Measurements from ENCODE around the gene TNNI3K. TPM values are rescaled to one million over a fixed set of nuclear protein-coding genes. Genes with fewer than 3 reads are reported as not detected.
A peak's percentile ranks its signal among the peaks of the same experiment; 100 is the strongest.

Gene TNNI3K
- polyA plus RNA-seq, 1 of the 3 experiments (the other 2 are of a cell fraction): 0.31 TPM

DNA sequence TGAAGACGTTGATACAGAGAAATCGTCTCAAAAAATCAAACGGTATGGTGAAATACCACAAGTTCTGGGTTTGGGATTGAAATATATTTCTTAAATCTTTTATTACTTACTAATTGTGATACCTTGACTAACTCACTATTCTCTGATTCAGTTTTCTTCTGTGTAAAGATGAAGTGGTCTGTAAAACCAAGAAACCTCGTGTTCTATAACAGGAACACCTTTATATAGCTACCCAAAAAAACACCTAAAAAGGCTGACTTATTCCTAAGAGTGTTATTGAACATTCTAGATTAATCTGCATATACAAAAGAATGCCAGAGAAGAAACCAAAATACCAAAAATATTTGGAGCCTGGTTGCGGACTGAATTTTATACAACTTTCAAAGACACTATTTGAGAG is 37.9 kb upstream of the TNNI3K start (continued):
- TF ChIP-seq, protein P1, sequence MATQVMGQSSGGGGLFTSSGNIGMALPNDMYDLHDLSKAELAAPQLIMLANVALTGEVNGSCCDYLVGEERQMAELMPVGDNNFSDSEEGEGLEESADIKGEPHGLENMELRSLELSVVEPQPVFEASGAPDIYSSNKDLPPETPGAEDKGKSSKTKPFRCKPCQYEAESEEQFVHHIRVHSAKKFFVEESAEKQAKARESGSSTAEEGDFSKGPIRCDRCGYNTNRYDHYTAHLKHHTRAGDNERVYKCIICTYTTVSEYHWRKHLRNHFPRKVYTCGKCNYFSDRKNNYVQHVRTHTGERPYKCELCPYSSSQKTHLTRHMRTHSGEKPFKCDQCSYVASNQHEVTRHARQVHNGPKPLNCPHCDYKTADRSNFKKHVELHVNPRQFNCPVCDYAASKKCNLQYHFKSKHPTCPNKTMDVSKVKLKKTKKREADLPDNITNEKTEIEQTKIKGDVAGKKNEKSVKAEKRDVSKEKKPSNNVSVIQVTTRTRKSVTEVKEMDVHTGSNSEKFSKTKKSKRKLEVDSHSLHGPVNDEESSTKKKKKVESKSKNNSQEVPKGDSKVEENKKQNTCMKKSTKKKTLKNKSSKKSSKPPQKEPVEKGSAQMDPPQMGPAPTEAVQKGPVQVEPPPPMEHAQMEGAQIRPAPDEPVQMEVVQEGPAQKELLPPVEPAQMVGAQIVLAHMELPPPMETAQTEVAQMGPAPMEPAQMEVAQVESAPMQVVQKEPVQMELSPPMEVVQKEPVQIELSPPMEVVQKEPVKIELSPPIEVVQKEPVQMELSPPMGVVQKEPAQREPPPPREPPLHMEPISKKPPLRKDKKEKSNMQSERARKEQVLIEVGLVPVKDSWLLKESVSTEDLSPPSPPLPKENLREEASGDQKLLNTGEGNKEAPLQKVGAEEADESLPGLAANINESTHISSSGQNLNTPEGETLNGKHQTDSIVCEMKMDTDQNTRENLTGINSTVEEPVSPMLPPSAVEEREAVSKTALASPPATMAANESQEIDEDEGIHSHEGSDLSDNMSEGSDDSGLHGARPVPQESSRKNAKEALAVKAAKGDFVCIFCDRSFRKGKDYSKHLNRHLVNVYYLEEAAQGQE (IDR thresholded peaks at IDR 0.05; ENCODE audit: low read depth, low read length): no peak
- TF ChIP-seq JUND (IDR thresholded peaks at IDR 0.05) (no peak), EZH2phosphoT487 (IDR thresholded peaks at IDR 0.05; ENCODE audit: borderline replicate concordance, low read depth) (no peak), NRF1 (IDR thresholded peaks at IDR 0.05; ENCODE audit: low read depth, low read length) (no peak), SMC3 (IDR thresholded peaks at IDR 0.05; ENCODE audit: low read depth, low read length) (no peak), MEF2A (IDR thresholded peaks at IDR 0.05; ENCODE audit: borderline replicate concordance, low read depth) (no peak), FOSL2 (IDR thresholded peaks at IDR 0.05; ENCODE audit: borderline replicate concordance, low read depth) (no peak)
- TF ChIP-seq, protein P2, sequence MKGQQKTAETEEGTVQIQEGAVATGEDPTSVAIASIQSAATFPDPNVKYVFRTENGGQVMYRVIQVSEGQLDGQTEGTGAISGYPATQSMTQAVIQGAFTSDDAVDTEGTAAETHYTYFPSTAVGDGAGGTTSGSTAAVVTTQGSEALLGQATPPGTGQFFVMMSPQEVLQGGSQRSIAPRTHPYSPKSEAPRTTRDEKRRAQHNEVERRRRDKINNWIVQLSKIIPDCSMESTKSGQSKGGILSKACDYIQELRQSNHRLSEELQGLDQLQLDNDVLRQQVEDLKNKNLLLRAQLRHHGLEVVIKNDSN (IDR thresholded peaks at IDR 0.05; ENCODE audit: borderline replicate concordance, low read depth): no peak

DNA sequence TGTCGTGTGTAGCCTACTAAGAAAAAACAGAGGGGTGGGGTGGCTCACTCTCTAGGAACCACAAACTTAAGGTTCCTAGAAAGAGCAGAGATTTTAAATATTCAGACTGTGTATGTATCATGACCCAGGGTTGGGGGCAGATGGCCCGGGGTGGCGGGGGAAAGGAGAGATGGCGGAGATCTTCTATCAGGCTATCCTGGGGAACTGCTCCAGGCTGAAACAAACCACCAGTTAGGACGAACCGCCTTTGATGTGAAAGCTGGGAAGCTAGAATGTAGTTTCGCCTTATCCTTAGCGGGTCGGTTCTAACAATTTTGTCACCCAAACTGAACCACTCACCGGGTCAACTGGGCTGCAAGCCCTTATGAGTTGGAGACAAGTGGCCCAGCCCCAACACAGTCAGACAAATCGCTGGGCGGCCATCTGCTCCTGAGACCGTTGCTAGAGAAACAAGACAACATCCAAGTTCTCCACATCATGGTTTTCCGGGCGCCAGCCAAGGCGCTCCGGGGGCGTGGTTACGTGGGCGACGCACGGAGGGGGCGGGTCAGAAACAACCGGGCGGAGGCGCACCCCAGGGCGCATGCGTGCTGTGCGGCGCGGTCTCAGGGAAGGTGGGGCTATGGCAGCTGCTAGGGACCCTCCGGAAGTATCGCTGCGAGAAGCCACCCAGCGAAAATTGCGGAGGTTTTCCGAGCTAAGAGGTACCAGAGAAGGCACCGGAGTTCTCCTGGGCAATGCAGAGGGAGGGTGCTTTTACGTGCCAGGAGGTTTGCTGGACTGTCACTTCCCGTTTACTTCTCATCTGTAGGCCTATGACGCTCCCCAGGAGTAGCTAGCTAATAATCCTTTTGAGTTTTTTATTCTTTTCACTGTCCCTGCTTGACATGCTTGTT is 37.3 kb upstream of the TNNI3K start, which contains the start of the genes FPGT and LRRIQ3:
TSS of gene FPGT (plus strand) at position 586 of the 896 bp plus-strand sequence. CDS start at position 623, 37 bp downstream.
TSS of gene LRRIQ3 (minus strand) at position 520 of the 896 bp plus-strand sequence. CDS start 14,492 bp downstream, outside the sequence.
- no peaks in the 10 kb centered on the region for H3K27me3 ChIP-seq (ENCODE audit: insufficient read depth)
- H2AFZ ChIP-seq (ENCODE audit: low read depth): peak within 1 kb of the TSS; percentile 93
- H3K79me2 ChIP-seq (ENCODE audit: insufficient read depth): peaks cover 7% of the 10 kb centered on the region; the same call in 1 of the 2 replicates
- CTCF ChIA-PET: interaction anchor here (1.2 to 1.8 kb wide), 2 partner anchors 194 to 491 kb away, joined by 3 to 4 read pairs; no protein-coding TSS in a partner anchor
- H3K9me2 ChIP-seq: no peaks in the 10 kb centered on the region
- H3K4me3 ChIP-seq (ENCODE audit: low read depth in 2 of 2, low read length in 1 of 2): peak within 1 kb of the TSS; percentile 81 to 85
- peaks cover 0 to 3% of the 10 kb centered on the region in 2 experiments; a peak in 1 of 4 replicates for H3K4me1 ChIP-seq (ENCODE audit: control insufficient read depth in 1 of 2, insufficient read depth in 2 of 2, low read depth in 1 of 2, low read length in 1 of 2)
- POLR2A ChIA-PET: no interaction called here
- no peaks in the 10 kb centered on the region for H3K9me3 ChIP-seq
- TF ChIP-seq FOXM1 (IDR thresholded peaks at IDR 0.05; ENCODE audit: low read depth): no peak
- peak; percentile 62; the same call in 1 of the 2 replicates for TF ChIP-seq TAF1 (IDR thresholded peaks at IDR 0.05; ENCODE audit: borderline replicate concordance, low read depth, low read length)
- TF ChIP-seq ELF1 (IDR thresholded peaks at IDR 0.05): peak; percentile 74
- TF ChIP-seq POLR2AphosphoS5 (IDR thresholded peaks at IDR 0.05; ENCODE audit: low read depth, low read length): peak; percentile 63
- no peak for TF ChIP-seq RFX5 (IDR thresholded peaks at IDR 0.05; ENCODE audit: low read length)
- TF ChIP-seq, protein P1 (IDR thresholded peaks at IDR 0.05; ENCODE audit: low read depth, low read length): no peak
- peak; percentile 80 for TF ChIP-seq NRF1 (IDR thresholded peaks at IDR 0.05; ENCODE audit: low read depth, low read length)
- TF ChIP-seq TCF12 (IDR thresholded peaks at IDR 0.05): 0 out of 2 replicates have a peak, but pooled peaks have one; percentile 16
- peak; percentile 27; the same call in 1 of the 2 replicates for TF ChIP-seq SIN3A (IDR thresholded peaks at IDR 0.05; ENCODE audit: borderline replicate concordance, low read depth, low read length)
- TF ChIP-seq SMC3 (IDR thresholded peaks at IDR 0.05; ENCODE audit: low read depth, low read length): no peak
- TF ChIP-seq, protein P3, sequence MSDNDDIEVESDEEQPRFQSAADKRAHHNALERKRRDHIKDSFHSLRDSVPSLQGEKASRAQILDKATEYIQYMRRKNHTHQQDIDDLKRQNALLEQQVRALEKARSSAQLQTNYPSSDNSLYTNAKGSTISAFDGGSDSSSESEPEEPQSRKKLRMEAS (IDR thresholded peaks at IDR 0.05; ENCODE audit: low read depth): 0 out of 2 replicates have a peak, but pooled peaks have one; percentile 19
- TF ChIP-seq FOXJ3 (CRISPR knock-in tag; IDR thresholded peaks at IDR 0.05): peak; percentile 46; the same call in 1 of the 2 replicates
- TF ChIP-seq YY1 (IDR thresholded peaks at IDR 0.05; ENCODE audit: low read depth): peak; percentile 71
- TF ChIP-seq MXI1 (IDR thresholded peaks at IDR 0.05; ENCODE audit: low read depth, low read length): peak; percentile 90
- TF ChIP-seq NFIC (IDR thresholded peaks at IDR 0.05; ENCODE audit: borderline replicate concordance): 0 out of 2 replicates have a peak, but pooled peaks have one; percentile 5
- DNase-seq: peak; percentile 95
- peak within 1 kb of the TSS; percentile 77 for H3K4me2 ChIP-seq
- no peaks in the 10 kb centered on the region for H4K20me1 ChIP-seq (ENCODE audit: insufficient read depth)
- peak within 1 kb of the TSS; percentile 82 for H3K9ac ChIP-seq
- WGBS (ENCODE audit: low lambda C conversion rate): 8% methylated on average over 14 of the region's 41 CpGs
- H3K27ac ChIP-seq (ENCODE audit: low read depth in 2 of 2, low read length in 1 of 2): peak within 1 kb of the TSS; percentile 79 to 95
- peaks cover 6% of the 10 kb centered on the region for H3F3A ChIP-seq (replicated peaks; ENCODE audit: insufficient read depth)
- H3K36me3 ChIP-seq (replicated peaks in 1 of 2; ENCODE audit: control insufficient read depth in 1 of 2, insufficient read depth in 2 of 2, low read length in 1 of 2): peaks cover 21 to 22% of the 10 kb centered on the region in 2 experiments

Data from SK-N-SH (cell line).